ENCODE results near the gene PHLPP1.

Gene PHLPP1

GRCh38 chr18:63016270-63016669 lies 300.9 kb downstream of the PHLPP1 start:
- DNase-seq (ENCODE audit: low read depth), result peak; percentile 31

GRCh38 chr18:63017076-63017475 lies 301.7 kb downstream of the PHLPP1 start:
- DNase-seq (ENCODE audit: low read depth), result no peak

GRCh38 chr18:63017977-63018376 lies 302.6 kb downstream of the PHLPP1 start:
- no peak for DNase-seq (ENCODE audit: low read depth)

- no peak for DNase-seq (ENCODE audit: low read depth)
Observed at GRCh38 chr18:63022429-63023022, 307.2 kb downstream of the PHLPP1 start.

- no peak for DNase-seq (ENCODE audit: low read depth)
Observed at GRCh38 chr18:63025251-63026090, 310.1 kb downstream of the PHLPP1 start.

GRCh38 chr18:63028380-63028779 lies 313.0 kb downstream of the PHLPP1 start:
- no peak for DNase-seq (ENCODE audit: low read depth)

Data from T follicular helper cell (primary cell).